T47D (cell line): ENCODE data around the gene SLC45A1.

ENCODE experiments used
- DNase-seq, 2 experiments: peaks; one replicate each; pipeline versions ENCODE4 v3.0.0 to v3.0.0-alpha.2; 2011 to 2012; ENCODE audit warnings: low read depth in 1 of 2, low spot score in 1 of 2
- JUND ChIP-seq: IDR thresholded peaks from 2 replicates; pipeline ENCODE4 v1.6.1; 2012; ENCODE audit warnings: low read depth
- in situ Hi-C: cut with HindIII; loops from 2 replicates; pipeline ENCODE4 v1.10.0; 2016; ENCODE audit warnings: low sequenced_read_pairs, low pct_unique_long_range_greater_than_20kb

Gene SLC45A1

GRCh38 chr1:8384577-8384976, 66.7 kb downstream of the SLC45A1 start:
- no peak for DNase-seq
- in situ Hi-C loops, result no loop called here
- TF ChIP-seq JUND, result no peak

GRCh38 chr1:8386247-8386646, 68.3 kb downstream of the SLC45A1 start:
- TF ChIP-seq JUND, result no peak
- in situ Hi-C loops, result no loop called here
- no peak for DNase-seq

GRCh38 chr1:8388732-8389562, 71.0 kb downstream of the SLC45A1 start:
- DNase-seq, result no peak
- in situ Hi-C loops, result no loop called here

GRCh38 chr1:8389958-8390535, 72.1 kb downstream of the SLC45A1 start:
- no peak for DNase-seq
- in situ Hi-C loops, result no loop called here
- TF ChIP-seq JUND, result no peak

More at GRCh38 chr1:8388732-8389562, 71.0 kb downstream of the SLC45A1 start:
- TF ChIP-seq JUND, result no peak

- in situ Hi-C loops, result no loop called here
- DNase-seq, result no peak
- no peak for TF ChIP-seq JUND
These were observed 72.8 kb downstream of the SLC45A1 start for GRCh38 chr1:8390707-8391106.

- in situ Hi-C loops, result no loop called here
- TF ChIP-seq JUND, result no peak
- DNase-seq, result no peak
These were observed 74.6 kb downstream of the SLC45A1 start for GRCh38 chr1:8392522-8392921.
